Activated CD8-positive, alpha-beta memory T cell treated with anti-CD3 and anti-CD28 coated beads, Interleukin-2, amount 10 ng/mL, durations not matched to agents 7 days and 5 days (primary cell): ENCODE data around the gene KCNQ5. TPM values are rescaled to one million over a fixed set of nuclear protein-coding genes. Genes with fewer than 3 reads are reported as not detected.

ENCODE experiments used
- ATAC-seq: fragments of 150-1000 bp; cut with Tn5 transposase; one replicate; pipeline ENCODE4 v1.10.0; 2021; ENCODE audit warnings: moderate library complexity
- CTCF ChIA-PET: fragments of 350-600 bp; sonication (Branson Sonifier 250); formaldehyde crosslinking; loops from one replicate; lab custom pipeline; 2021; ENCODE audit warnings: antibody characterized with exemption; lab: Charles Lee
- DNase-seq: peaks from one replicate; pipeline ENCODE4 v3.0.0-alpha.2; 2020
- H3K27ac Mint-ChIP-seq: one replicate; pipeline ENCODE4 v1.8.0; 2021; ENCODE audit warnings: mild to moderate bottlenecking, mixed read lengths
- H3K27me3 Mint-ChIP-seq: one replicate; pipeline ENCODE4 v1.8.0; 2021; ENCODE audit warnings: mixed read lengths
- H3K36me3 Mint-ChIP-seq: one replicate; pipeline ENCODE4 v1.8.0; 2021; ENCODE audit warnings: mild to moderate bottlenecking, mixed read lengths
- H3K4me1 Mint-ChIP-seq: one replicate; pipeline ENCODE4 v1.8.0; 2021; ENCODE audit warnings: mixed read lengths
- H3K4me3 Mint-ChIP-seq: one replicate; pipeline ENCODE4 v1.8.0; 2021; ENCODE audit warnings: mild to moderate bottlenecking, moderate library complexity, mixed read lengths
- H3K9me3 Mint-ChIP-seq: one replicate; pipeline ENCODE4 v1.8.0; 2022; ENCODE audit warnings: low read depth, mixed read lengths
- total RNA-seq, 2 experiments: library from RNA; stranded (reverse); gene quantifications; one replicate each; pipeline ENCODE4 v1.2.3, GENCODE V29; 2021

The KCNQ5 gene
- total RNA-seq, 2 experiments from 2014 or later: 7.2 to 7.8 TPM

DNA sequence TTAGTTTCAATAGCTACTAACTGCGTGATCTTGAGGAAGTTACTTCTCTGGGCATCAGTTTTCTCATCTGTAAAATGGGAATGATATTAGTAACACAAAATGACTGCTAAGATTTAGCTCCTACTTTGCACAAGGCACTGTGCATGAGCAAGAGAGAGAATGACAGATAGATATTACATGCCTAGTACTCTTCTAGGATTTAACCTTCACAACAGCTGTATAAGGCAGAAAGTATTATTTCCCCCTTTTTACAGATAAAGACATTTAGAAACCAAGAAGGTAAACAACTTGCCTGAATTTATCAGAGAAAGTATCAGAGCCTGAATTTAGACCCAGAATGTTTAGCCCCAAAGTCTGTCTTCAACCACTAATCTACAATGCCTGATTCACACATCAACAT, 321.8 kb downstream of the KCNQ5 start:
- ATAC-seq: no peak
- Mint-ChIP-seq H3K27me3 (no peaks in the 10 kb centered on the region), H3K4me1 (no peaks in the 10 kb centered on the region), H3K36me3 (no peaks in the 10 kb centered on the region), H3K9me3 (no peaks in the 10 kb centered on the region), H3K4me3 (no peak overlapping the region), H3K27ac (no peak overlapping the region)
- CTCF ChIA-PET: interaction anchor here (1.3 kb wide), 1 partner anchor 327 kb away, joined by 3 read pairs; no protein-coding TSS in a partner anchor
- DNase-seq: no peak

DNA sequence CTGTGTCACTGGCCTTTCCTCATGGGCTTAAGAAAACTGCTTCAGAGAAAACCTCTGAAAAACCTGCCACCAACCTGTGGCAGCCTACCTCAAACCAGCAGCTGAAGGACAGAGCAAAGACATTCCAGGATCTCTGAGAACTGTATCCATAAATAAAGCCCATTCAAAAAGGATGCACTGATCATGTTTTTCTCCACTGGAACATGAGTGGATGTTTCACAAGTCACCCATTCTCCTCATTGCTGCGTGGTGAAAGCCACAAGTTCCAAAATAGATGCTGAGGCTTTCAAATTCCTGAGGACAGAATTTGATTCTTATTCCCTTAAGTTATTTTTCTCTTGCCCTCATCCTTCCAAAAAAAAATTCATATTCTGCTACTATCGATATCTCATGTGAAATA, 322.8 kb downstream of the KCNQ5 start:
- Mint-ChIP-seq H3K27me3 (no peaks in the 10 kb centered on the region), H3K27ac (no peak overlapping the region), H3K9me3 (no peaks in the 10 kb centered on the region), H3K4me1 (no peaks in the 10 kb centered on the region), H3K4me3 (no peak overlapping the region), H3K36me3 (no peaks in the 10 kb centered on the region)
- ATAC-seq (no peak), DNase-seq (no peak)
- CTCF ChIA-PET: no interaction called here

- Mint-ChIP-seq H3K4me3 (no peak overlapping the region), H3K9me3 (no peaks in the 10 kb centered on the region), H3K4me1 (no peaks in the 10 kb centered on the region), H3K27me3 (no peaks in the 10 kb centered on the region), H3K27ac (no peak overlapping the region), H3K36me3 (no peaks in the 10 kb centered on the region)
- CTCF ChIA-PET: no interaction called here
- ATAC-seq (no peak), DNase-seq (no peak)
Observed at GRCh38 chr6:72946774-72947173, 324.9 kb downstream of the KCNQ5 start.

DNA sequence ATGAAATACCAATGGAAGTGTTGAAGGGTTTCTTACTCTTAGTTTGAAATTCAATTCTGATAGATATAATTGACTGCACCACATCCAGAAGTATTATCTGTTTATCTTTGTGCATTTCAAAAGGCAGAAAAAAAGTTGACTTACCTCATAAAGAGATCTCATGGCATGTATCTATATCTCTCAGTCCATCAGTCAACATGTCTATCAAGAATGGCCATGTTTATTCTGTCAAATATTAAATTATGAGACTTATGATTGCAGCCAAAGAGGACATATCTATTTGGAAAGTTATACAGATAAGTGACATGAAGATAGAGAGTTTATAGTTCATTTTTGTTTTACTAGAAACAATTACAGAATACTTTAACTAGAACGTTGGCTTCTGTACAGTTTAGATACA, 325.7 kb downstream of the KCNQ5 start:
- Mint-ChIP-seq H3K4me1 (no peaks in the 10 kb centered on the region), H3K4me3 (no peak overlapping the region), H3K36me3 (no peaks in the 10 kb centered on the region), H3K27ac (no peak overlapping the region), H3K9me3 (no peaks in the 10 kb centered on the region), H3K27me3 (no peaks in the 10 kb centered on the region)
- ATAC-seq (no peak), DNase-seq (no peak)
- CTCF ChIA-PET: no interaction called here

- CTCF ChIA-PET: no interaction called here
- Mint-ChIP-seq H3K4me3 (no peak overlapping the region), H3K27ac (no peak overlapping the region), H3K27me3 (no peaks in the 10 kb centered on the region), H3K9me3 (no peaks in the 10 kb centered on the region), H3K4me1 (no peaks in the 10 kb centered on the region), H3K36me3 (no peaks in the 10 kb centered on the region)
- ATAC-seq: no peak
- no peak for DNase-seq
Observed at GRCh38 chr6:72948153-72948552, 326.3 kb downstream of the KCNQ5 start.

- Mint-ChIP-seq H3K4me3 (no peak overlapping the region), H3K27me3 (no peaks in the 10 kb centered on the region), H3K27ac (no peak overlapping the region), H3K9me3 (no peaks in the 10 kb centered on the region), H3K36me3 (no peaks in the 10 kb centered on the region), H3K4me1 (peaks cover 2% of the 10 kb centered on the region)
- DNase-seq (no peak), ATAC-seq (no peak)
- CTCF ChIA-PET: no interaction called here
Observed at GRCh38 chr6:72950114-72950860, 328.4 kb downstream of the KCNQ5 start.

- Mint-ChIP-seq H3K4me3 (no peak overlapping the region), H3K36me3 (no peaks in the 10 kb centered on the region), H3K27me3 (no peaks in the 10 kb centered on the region), H3K4me1 (peaks cover 6% of the 10 kb centered on the region), H3K27ac (no peak overlapping the region), H3K9me3 (no peaks in the 10 kb centered on the region)
- ATAC-seq (no peak), DNase-seq (no peak)
- CTCF ChIA-PET: no interaction called here
Observed at GRCh38 chr6:72952808-72953630, 331.2 kb downstream of the KCNQ5 start.

GRCh38 chr6:72953971-72954381, 332.1 kb downstream of the KCNQ5 start:
- H3K27me3 Mint-ChIP-seq: no peaks in the 10 kb centered on the region
- no peak overlapping the region for H3K27ac Mint-ChIP-seq
- no peak for DNase-seq
- H3K36me3 Mint-ChIP-seq: no peaks in the 10 kb centered on the region
- no peak for ATAC-seq
- H3K4me1 Mint-ChIP-seq: peaks cover 6% of the 10 kb centered on the region
- CTCF ChIA-PET: no interaction called here
- no peak overlapping the region for H3K4me3 Mint-ChIP-seq
- no peaks in the 10 kb centered on the region for H3K9me3 Mint-ChIP-seq

- CTCF ChIA-PET: no interaction called here
Observed at GRCh38 chr6:72954716-72955115, 332.9 kb downstream of the KCNQ5 start.

GRCh38 chr6:72955666-72956065, 333.8 kb downstream of the KCNQ5 start:
- Mint-ChIP-seq H3K27ac (no peak overlapping the region), H3K4me3 (no peak overlapping the region), H3K9me3 (no peaks in the 10 kb centered on the region), H3K27me3 (no peaks in the 10 kb centered on the region), H3K4me1 (peaks cover 6% of the 10 kb centered on the region), H3K36me3 (no peaks in the 10 kb centered on the region)
- CTCF ChIA-PET: no interaction called here
- DNase-seq (no peak), ATAC-seq (no peak)

More at GRCh38 chr6:72954716-72955115, 332.9 kb downstream of the KCNQ5 start:
- Mint-ChIP-seq H3K36me3 (no peaks in the 10 kb centered on the region), H3K9me3 (no peaks in the 10 kb centered on the region), H3K27me3 (no peaks in the 10 kb centered on the region), H3K27ac (no peak overlapping the region), H3K4me3 (no peak overlapping the region), H3K4me1 (peaks cover 6% of the 10 kb centered on the region)
- ATAC-seq (no peak), DNase-seq (no peak)

GRCh38 chr6:72956272-72956671, 334.4 kb downstream of the KCNQ5 start:
- Mint-ChIP-seq H3K36me3 (no peaks in the 10 kb centered on the region), H3K4me1 (peaks cover 6% of the 10 kb centered on the region), H3K4me3 (no peak overlapping the region), H3K27ac (no peak overlapping the region), H3K27me3 (no peaks in the 10 kb centered on the region), H3K9me3 (no peaks in the 10 kb centered on the region)
- CTCF ChIA-PET: no interaction called here
- ATAC-seq (no peak), DNase-seq (no peak)

DNA sequence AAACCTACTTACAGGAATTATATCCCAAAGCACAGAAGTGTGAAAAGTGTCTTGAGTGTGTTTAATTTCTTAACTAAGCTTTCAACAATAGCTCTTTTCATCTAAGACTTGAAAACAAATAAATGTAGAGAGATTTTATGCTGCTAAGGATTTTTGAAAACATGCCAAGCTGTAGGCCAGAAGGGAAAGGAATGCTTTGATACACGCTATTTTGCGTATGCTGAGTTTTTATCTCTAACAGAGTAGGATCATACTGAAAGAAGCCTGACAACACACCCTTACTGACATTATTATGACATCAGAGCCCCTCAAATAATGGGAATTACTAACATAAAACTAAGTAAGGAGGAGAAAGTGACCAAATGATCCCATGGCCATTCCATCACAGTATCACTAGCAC, 338.0 kb downstream of the KCNQ5 start:
- DNase-seq (no peak), ATAC-seq (no peak)
- Mint-ChIP-seq H3K4me1 (peaks cover 4% of the 10 kb centered on the region), H3K36me3 (no peaks in the 10 kb centered on the region), H3K27me3 (no peaks in the 10 kb centered on the region), H3K9me3 (no peaks in the 10 kb centered on the region), H3K4me3 (no peak overlapping the region), H3K27ac (no peak overlapping the region)
- CTCF ChIA-PET: no interaction called here

- H3K4me1 Mint-ChIP-seq: no peaks in the 10 kb centered on the region
- CTCF ChIA-PET: no interaction called here
- no peaks in the 10 kb centered on the region for H3K36me3 Mint-ChIP-seq
- H3K27ac Mint-ChIP-seq: no peak overlapping the region
- ATAC-seq (no peak), DNase-seq (no peak)
- H3K27me3 Mint-ChIP-seq: no peaks in the 10 kb centered on the region
- H3K9me3 Mint-ChIP-seq: no peaks in the 10 kb centered on the region
- no peak overlapping the region for H3K4me3 Mint-ChIP-seq
Observed at GRCh38 chr6:72963946-72964345, 342.1 kb downstream of the KCNQ5 start.
